Muscle layer of duodenum (tissue), 2 donors: Measurements from ENCODE around the gene C1orf174.
"Not testable (repeated sequence)": the region's sequence is repeated elsewhere in the genome, so short reads cannot be mapped to it uniquely, and the experiment has no call there.

Experiments
- H3K27ac ChIP-seq: one replicate; pipeline ENCODE4 v1.7.0; 2013; ENCODE audit warnings: mild to moderate bottlenecking, low read length
- H3K27me3 ChIP-seq: one replicate; pipeline ENCODE4 v1.7.0; 2013; ENCODE audit warnings: low read depth, mild to moderate bottlenecking, control low read depth, low read length
- H3K36me3 ChIP-seq, 2 donors: one replicate each; pipeline ENCODE4 v1.7.0; 2013; ENCODE audit warnings: low read length in 2 of 2, control low read depth in 1 of 2, mild to moderate bottlenecking in 1 of 2; ENCODE audit not compliant: insufficient read depth in 2 of 2, control insufficient read depth in 1 of 2
- H3K4me1 ChIP-seq, 2 donors: one replicate each; pipeline ENCODE4 v1.7.0; 2013; ENCODE audit warnings: low read length in 2 of 2, mild to moderate bottlenecking in 2 of 2, control low read depth in 1 of 2, moderate library complexity in 1 of 2; ENCODE audit not compliant: insufficient read depth in 2 of 2, control insufficient read depth in 1 of 2
- H3K4me3 ChIP-seq, 2 donors: one replicate each; pipeline ENCODE4 v1.7.0; 2013; ENCODE audit warnings: low read length in 2 of 2, low read depth in 1 of 2, mild to moderate bottlenecking in 1 of 2
- H3K9me3 ChIP-seq, 2 donors: one replicate each; pipeline ENCODE4 v1.7.0; 2013; ENCODE audit warnings: low read length in 2 of 2, control low read depth in 1 of 2, mild to moderate bottlenecking in 1 of 2; ENCODE audit not compliant: control insufficient read depth in 1 of 2
- donor health status: healthy.

The C1orf174 gene

GRCh38 chr1:3924186-3924824, 24.2 kb upstream of the C1orf174 start:
- no peaks in the 10 kb centered on the region for H3K4me1 ChIP-seq
- peaks cover 4% of the 10 kb centered on the region for H3K27me3 ChIP-seq
- no peak overlapping the region for H3K27ac ChIP-seq
- H3K36me3 ChIP-seq: no peaks in the 10 kb centered on the region
- no peak overlapping the region for H3K4me3 ChIP-seq
- no peaks in the 10 kb centered on the region for H3K9me3 ChIP-seq

- Histone ChIP-seq H3K27ac (no peak overlapping the region), H3K27me3 (peaks cover 4% of the 10 kb centered on the region), H3K4me1 (no peaks in the 10 kb centered on the region), H3K9me3 (no peaks in the 10 kb centered on the region), H3K4me3 (no peak overlapping the region), H3K36me3 (no peaks in the 10 kb centered on the region)
Measured at GRCh38 chr1:3923378-3924185, 23.5 kb upstream of the C1orf174 start.

GRCh38 chr1:3922851-3923250, 22.8 kb upstream of the C1orf174 start:
- Histone ChIP-seq H3K27me3 (peaks cover 4% of the 10 kb centered on the region), H3K4me1 (no peaks in the 10 kb centered on the region), H3K27ac (no peak overlapping the region), H3K9me3 (no peaks in the 10 kb centered on the region), H3K4me3 (no peak overlapping the region), H3K36me3 (no peaks in the 10 kb centered on the region)

GRCh38 chr1:3922201-3922725, 22.2 kb upstream of the C1orf174 start:
- H3K27ac ChIP-seq: no peak overlapping the region
- no peaks in the 10 kb centered on the region for H3K36me3 ChIP-seq
- H3K27me3 ChIP-seq: peaks cover 4% of the 10 kb centered on the region
- no peaks in the 10 kb centered on the region for H3K9me3 ChIP-seq
- H3K4me3 ChIP-seq: no peak overlapping the region
- no peaks in the 10 kb centered on the region for H3K4me1 ChIP-seq

- no peaks in the 10 kb centered on the region for H3K4me1 ChIP-seq
- H3K9me3 ChIP-seq: no peaks in the 10 kb centered on the region
- H3K36me3 ChIP-seq: no peaks in the 10 kb centered on the region
- H3K27me3 ChIP-seq: peaks cover 4% of the 10 kb centered on the region
- no peak overlapping the region for H3K4me3 ChIP-seq
- no peak overlapping the region for H3K27ac ChIP-seq
Measured at GRCh38 chr1:3921765-3922164, 21.7 kb upstream of the C1orf174 start.

- Histone ChIP-seq H3K27me3 (peaks cover 4% of the 10 kb centered on the region), H3K4me1 (no peaks in the 10 kb centered on the region), H3K27ac (no peak overlapping the region), H3K36me3 (no peaks in the 10 kb centered on the region), H3K4me3 (no peak overlapping the region), H3K9me3 (no peaks in the 10 kb centered on the region)
Measured at GRCh38 chr1:3919706-3920105, 19.6 kb upstream of the C1orf174 start.

- no peaks in the 10 kb centered on the region for H3K9me3 ChIP-seq
- H3K36me3 ChIP-seq: no peaks in the 10 kb centered on the region
- H3K4me1 ChIP-seq: no peaks in the 10 kb centered on the region
- no peak overlapping the region for H3K27ac ChIP-seq
- peaks cover 4% of the 10 kb centered on the region for H3K27me3 ChIP-seq
- no peak overlapping the region for H3K4me3 ChIP-seq
Measured at GRCh38 chr1:3918966-3919611, 19.0 kb upstream of the C1orf174 start.

GRCh38 chr1:3918359-3918758, 18.3 kb upstream of the C1orf174 start:
- not testable (repeated sequence) for H3K4me3 ChIP-seq, H3K36me3 ChIP-seq, H3K27ac ChIP-seq, H3K9me3 ChIP-seq, H3K27me3 ChIP-seq, H3K4me1 ChIP-seq

GRCh38 chr1:3917761-3918160, 17.7 kb upstream of the C1orf174 start:
- Histone ChIP-seq H3K36me3 (no peaks in the 10 kb centered on the region), H3K27ac (no peak overlapping the region), H3K9me3 (no peaks in the 10 kb centered on the region), H3K4me1 (no peaks in the 10 kb centered on the region), H3K4me3 (no peak overlapping the region), H3K27me3 (peaks cover 4% of the 10 kb centered on the region)

- no peaks in the 10 kb centered on the region for H3K9me3 ChIP-seq
- no peak overlapping the region for H3K4me3 ChIP-seq
- no peaks in the 10 kb centered on the region for H3K27me3 ChIP-seq
- H3K4me1 ChIP-seq: peaks cover 0 to 5% of the 10 kb centered on the region in 2 donors
- no peaks in the 10 kb centered on the region for H3K36me3 ChIP-seq
- H3K27ac ChIP-seq: no peak overlapping the region
Measured at GRCh38 chr1:3915551-3916121, 15.6 kb upstream of the C1orf174 start.

- Histone ChIP-seq H3K27ac (no peak overlapping the region), H3K27me3 (no peaks in the 10 kb centered on the region), H3K36me3 (no peaks in the 10 kb centered on the region), H3K9me3 (no peaks in the 10 kb centered on the region), H3K4me3 (no peak overlapping the region), H3K4me1 (peaks cover 0 to 5% of the 10 kb centered on the region in 2 donors)
Measured at GRCh38 chr1:3914911-3915310, 14.8 kb upstream of the C1orf174 start.
